Activated CD4-positive, alpha-beta T cell treated with anti-CD3 and anti-CD28 coated beads for 48 hours (primary cell): ENCODE results near the gene ZNF816.
"Not testable (repeated sequence)": the region's sequence is repeated elsewhere in the genome, so short reads cannot be mapped to it uniquely, and the experiment has no call there.

ENCODE experiments used
- DNase-seq: peaks from one replicate; pipeline ENCODE4 v3.0.0-alpha.2; 2020

Gene ZNF816

DNA sequence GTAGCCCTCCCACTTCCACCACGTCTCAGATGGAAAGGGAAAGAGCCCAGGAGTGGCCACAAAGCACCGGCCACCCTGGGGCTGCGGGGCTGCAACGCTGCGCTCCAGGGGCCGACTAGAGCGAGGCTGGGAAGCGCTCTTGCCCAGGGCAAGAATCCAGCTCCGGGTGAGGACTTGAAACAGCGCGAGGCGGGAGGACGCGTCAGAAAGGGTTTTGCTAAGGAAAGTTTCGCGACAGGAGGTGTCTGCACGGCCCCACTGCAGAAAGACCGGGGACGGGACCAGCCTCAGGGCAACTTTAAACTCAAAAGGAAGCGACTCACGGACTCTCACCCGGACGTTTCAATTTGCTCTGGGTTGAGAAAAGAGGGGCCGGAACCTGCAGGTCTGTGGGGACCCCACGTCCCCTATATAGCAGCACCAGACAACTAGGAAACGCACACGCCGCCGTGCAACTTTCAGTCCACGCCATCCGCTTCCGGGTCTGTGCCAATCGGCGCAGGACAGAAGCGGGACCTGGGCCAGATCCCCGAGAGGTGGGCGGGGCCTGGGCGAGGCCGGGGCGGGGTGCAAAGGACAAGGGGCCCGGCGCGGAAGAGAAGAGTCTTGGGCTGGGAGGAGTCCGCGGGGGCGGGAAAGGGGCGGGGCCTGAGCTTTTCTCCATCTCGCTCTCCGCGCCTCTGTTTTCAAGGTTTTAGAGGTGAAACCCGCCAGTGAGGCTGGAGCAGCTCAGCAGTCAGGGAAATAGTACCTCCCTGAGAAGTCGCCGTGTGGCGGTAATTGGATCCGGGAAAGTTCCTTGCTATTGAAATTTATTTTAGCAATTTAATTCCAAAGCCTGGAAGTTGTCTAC lies at the start of gene ZNF816:
ZNF816 (minus strand) TSS at position 488 of the 853 bp plus-strand sequence. CDS start 6,792 bp downstream, outside the sequence.
- peak; percentile 99 for DNase-seq

DNA sequence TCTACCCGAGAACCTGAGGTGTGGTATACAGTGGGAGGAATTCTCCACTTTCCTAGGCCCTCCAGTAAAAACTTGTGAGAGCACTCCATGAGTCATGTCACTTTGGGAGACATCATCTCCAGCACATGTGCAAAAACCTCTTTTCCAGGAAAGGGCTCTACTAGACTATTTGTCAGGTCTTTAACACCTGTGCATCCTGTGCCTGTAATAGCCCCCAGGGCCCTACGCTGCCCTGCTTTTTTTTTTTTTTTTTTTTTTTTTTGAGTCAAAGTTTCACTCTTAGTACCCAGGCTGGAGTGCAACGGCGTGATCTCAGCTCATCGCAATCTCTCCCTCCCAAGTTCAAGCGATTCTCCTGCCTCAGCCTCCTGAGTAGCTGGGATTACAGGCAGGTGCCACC lies 49.3 kb upstream of the ZNF816 start:
- no peak for DNase-seq

DNA sequence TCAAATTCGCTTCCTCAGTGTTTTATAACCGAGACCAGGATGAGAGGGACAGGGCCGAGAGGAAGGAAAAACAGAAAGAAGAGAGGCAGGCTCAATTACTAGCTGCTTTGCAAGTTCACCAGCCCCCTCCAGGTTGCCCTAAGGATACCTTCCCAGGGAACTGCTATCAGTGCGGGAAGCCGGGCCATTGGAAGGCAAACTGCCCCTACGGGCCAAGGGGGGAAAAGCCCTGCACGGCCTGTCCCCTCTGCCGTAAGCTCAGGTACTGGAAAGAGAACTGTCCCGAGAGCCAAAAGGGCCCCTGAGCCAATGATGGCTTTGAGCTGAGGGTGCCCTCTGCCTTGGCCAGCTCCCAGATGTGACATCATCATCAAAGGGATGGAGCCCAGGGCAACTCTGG lies 47.8 kb upstream of the ZNF816 start:
- DNase-seq, result no peak

DNA sequence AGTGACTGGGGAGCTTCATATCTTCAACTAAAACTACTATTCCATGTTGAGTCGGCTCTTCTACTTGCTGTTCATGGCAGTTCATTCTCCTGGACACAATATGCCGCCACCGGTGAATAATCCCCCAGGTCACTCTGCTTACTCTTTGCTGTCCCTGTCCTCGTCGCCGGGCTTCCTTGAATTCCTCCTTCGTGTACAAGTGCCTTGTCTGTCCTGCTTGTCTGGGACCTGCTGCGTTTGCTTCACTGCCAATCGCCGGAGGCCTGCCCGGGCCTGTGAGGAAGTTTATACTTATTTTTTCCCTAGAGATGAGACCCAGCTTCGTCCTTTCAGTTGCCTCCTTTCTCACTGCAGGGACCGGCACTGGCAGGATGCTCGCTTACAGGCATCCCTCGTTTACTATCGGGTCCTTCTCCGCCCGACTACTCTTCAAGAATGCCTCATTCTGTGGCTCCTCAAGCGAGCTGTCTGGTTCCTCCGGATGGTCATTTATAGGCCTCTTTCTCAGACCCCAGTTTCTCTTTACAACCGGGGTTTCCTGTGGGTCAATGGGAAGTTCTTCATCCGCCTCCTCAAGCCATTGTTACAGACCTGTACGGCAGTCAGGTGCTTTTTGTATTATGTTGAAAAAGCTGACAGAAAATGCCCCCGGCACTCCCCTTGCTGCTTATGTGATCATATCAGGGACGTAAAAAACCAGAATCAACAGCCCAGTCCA lies 45.5 kb upstream of the ZNF816 start:
- no peak for DNase-seq

DNA sequence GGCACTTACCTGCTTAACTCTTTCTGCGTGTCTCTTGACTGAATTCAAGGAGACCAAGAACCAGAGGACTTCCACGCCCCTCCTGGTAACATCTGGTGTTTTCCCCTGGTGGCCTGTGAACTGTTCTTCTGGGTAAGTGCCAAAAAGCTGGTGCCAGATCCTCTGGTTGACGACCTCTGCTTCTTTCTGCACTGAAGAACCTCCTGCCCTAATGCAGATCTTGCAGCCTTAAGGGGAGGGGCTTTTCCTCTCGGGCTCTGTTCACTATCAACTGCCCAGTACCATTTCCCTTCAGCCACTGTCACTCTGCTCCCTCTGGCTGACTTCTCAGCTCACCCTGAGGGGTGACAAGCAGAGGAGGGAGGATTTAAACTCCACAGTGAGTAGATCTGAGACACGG lies 44.9 kb upstream of the ZNF816 start:
- DNase-seq, result no peak

DNA sequence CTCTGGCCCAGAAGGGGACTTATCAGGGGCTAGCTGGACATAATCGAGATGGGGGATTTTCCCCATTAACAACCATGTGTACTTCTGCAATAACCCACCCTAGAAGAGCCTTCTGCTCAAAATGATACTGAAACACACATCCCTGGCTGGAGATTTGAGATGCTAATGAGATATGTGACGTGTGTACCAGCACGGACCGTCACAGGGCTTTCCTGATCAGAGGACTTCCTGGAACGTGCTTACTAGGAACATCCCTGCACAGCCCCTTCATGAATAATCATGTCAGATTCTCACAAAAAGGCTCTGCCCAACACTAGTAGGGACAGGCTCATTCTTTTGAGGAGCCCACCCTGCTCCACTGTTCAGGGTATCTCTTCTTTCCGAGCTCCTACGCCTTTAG lies 44.5 kb upstream of the ZNF816 start:
- no peak for DNase-seq

DNA sequence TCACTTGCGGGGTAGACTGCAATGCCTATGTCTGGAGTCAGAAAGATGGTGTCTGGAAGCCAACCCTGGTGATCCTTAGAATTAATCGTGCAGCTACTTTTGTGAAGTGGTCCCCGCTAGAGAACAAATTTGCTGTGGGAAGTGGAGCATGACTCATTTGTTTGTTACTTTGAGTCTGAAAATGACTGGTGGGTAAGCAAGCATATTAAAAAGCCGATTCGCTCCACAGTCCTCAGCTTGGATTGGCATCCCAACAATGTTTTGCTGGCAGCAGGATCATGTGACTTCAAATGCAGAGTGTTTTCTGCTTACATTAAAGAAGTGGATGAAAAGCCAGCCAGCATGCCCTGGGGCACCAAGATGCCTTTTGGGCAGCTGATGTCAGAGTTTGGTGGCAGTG lies 41.6 kb upstream of the ZNF816 start:
- DNase-seq, result no peak

DNA sequence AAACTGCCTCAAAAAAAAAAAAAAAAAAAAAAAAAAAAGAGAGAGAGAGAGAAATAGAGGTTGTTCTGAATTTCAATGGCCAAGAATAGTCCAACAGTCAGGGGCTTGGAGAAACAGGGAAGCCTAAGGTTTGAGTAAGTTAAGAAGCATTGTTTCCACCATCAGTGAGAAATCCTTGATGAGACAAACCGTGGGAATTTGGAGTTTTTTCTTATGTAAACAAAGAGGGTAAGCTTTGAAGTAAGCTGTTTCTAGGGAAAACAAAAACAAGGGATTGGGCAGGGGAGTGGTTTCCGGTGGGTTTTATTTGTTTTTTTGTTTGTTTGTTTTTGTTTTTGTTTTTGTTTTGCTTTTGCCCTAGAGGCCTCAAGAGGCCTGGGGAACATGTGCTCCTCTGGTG lies 39.8 kb upstream of the ZNF816 start:
- no peak for DNase-seq

DNA sequence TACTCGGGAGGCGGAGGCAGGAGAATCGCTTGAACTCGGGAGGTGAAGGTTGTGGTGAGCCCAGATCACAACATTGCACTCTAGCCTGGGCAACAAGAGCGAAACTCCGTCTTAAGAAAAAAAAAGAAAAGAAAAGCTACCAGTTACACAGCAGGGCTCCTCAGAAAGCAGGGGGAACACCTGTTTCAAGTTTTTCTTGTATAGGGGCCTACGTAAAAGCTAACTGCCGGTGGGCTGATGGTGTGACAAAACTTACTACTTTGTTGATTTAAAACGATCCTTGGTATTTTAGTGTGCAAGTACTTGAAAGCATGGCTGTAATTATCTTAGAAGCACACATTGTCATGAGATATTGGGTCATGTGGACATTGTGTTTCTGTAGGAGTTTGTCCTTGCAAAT lies 35.3 kb upstream of the ZNF816 start:
- no peak for DNase-seq

DNA sequence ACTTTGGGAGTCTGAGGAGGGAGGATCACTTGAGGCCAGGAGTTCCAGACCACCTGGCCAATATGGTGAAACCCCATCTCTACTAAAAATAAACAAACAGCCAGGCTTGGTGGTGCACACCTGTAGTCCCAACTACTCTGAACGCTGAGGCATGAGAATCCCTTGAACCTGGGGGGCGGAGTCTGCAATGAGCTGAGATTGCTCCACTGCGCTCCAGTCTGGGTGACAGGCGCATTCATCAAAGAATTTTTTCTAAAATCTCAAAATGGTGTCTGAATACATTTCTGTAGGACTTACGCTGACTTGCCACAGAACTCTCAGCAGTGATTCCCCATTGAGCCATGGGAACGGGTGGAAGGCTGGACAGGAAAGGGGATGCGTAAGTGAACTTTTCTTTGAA lies 33.0 kb upstream of the ZNF816 start:
- DNase-seq, result no peak

DNA sequence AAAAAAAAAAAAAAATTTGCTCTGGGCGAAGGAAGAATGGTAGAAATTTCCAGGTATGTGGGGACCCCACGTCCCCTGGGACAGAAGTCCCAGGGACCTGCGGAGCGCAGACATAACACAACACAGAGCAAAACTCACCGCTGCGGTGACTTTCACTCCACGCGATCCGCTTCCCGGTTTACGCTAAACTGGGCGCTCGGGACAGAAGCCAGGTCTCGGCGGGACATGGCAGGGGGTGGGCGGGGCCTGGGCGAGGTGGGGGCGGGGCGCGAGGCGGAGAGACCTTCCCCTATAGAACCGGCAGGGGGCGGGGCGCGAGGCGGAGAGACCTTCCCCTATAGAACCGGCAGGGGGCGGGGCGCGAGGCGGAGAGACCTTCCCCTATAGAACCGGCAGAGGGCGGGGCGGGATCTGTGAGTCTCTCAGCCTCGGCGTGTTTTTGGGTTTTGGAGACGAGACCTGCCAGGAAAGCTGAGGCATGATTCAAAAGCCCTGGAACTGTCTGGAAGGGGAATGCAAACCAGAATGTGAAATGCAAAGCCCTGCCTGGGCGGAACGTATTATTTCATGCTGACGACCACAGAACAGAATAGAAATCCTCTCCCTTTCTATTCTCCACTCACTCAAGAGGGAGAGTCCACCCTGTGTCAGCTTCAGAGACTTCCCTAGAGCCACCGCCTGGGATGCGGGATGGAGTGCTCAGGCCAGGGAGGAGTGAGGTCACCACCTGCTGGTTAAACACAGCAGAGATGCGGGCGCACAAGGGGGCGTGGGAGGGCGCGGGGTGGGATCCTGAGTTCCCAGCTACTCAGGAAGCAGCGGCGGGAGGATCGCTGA lies 30.9 kb upstream of the ZNF816 start:
- DNase-seq, result peak; percentile 87

DNA sequence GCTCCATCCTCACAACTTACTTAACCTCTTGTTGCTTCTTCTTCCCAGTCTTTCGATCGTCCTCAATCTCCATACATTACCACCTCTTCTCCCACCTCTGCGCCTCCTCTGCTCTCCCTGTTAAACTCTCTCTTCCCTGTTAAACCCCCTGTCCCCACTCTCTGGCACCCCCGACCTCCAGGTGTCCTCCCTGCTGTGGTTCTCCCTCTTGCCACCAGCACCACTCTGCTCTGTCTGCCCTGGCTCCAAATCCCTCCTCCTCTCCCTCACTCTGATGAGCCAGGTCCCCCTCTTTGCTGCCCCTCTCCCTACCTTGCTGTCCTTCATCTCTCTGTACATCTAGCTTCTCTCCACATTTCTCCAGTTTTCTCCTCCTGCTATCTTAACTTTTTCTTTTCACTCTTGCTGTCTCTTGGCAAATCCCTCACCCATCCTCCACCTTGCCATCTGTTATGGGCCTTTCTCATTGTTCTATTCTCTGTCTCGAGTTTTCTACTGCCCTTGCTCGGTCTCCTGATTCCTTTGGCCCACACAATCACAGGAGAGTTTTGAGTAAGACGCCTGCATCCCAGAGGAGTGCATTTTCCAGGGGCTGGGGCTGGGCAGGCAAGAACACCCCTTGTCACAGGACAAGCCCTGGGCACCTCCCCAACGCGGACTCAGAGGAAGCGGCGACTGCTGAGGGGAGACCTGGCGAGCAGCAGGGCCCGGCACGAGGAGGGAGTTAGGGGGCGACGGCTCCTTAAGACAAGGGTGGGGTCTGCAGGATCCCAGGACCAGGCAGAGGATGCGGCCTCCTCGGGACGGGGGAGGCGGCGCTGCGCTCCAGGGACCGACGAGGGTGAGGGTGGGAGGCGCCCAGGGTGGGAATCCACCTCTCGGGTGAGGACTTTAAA lies 29.7 kb upstream of the ZNF816 start:
- DNase-seq, result peak; percentile 3

DNA sequence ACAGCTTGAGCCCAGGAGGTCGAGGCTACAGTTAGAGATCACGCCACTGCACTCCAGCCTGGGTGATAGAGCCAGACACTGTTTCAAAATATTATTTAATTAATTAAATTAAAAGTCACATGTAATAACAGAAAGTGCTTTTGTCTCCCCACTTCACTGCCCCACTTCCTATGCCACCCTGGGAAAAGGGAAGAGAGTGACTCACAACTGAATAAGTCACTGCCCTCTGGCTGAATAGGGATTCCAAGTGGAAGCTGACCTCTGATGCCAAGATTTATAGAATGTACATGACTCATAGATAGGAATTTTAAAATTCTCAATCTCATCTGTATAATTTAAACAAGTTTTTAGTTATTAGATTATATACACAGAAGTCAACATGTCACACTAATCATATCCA lies 28.8 kb upstream of the ZNF816 start:
- no peak for DNase-seq

DNA sequence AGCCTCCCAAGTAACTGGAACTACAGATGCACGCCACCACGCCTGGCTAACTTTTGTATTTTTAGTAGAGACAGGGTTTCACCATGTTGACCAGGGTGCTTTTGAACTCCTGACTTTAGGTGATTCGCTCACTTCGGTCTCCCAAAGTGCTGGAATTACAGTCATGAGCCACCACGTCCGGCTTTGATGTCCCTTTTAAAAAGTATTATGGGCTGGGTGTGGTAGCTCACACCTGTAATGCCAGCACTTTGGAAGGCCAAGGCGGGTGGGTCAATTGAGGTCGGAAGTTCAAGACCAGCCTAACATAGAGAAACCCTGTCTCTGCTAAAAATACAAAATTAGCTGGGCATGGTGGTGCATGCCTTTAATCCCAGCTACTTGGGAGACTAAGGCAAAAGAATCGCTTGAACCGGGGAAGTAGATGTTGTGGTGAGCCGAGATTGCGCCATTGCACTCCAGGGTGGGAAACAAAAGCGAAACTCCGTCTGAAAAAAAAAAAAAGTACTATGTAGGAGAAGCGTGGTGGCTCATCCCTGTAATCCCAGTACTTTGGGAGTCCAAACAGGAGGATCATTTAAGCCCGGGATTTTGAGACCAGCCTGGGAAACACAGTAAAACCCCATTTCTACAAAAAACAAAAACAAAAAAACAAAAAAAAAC lies 28.2 kb upstream of the ZNF816 start:
- DNase-seq, result no peak

DNA sequence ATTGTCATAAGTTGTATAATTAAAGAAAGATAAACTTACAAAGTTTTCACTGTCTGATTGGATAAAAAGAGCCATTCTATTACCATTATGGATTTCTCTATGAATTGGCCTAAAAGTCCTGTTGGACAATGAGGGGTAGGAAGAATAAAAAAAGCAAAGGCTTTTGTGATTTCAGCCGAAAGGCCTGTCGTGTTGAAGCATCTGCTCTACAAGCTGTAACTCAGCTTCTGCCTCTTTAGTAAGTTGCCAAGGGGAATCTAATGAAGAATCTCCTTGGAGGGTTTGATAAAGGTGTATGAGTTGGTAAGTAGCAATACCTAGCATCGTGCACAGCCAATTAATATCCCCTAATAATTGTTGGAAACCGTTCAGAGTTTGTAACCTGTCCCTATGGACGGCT lies 25.8 kb upstream of the ZNF816 start:
- no peak for DNase-seq

DNA sequence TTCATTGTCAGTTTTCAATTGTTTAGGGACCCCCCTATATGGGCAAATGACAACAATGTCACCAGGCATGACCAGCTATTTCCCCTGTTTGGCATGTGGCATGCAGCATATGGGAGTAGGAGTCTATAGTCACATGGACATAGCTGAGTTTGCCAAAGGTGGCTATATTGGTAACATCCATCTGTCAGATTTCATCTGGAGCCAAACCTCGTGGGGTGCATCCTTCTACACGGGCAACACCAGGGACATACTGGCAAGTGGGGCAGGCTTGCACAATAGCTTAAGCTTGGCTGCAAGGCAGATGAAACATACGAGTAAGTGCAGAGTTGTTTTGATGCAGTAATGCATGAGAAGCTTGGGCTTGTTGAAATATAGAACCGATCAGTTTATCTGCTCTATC lies 24.5 kb upstream of the ZNF816 start:
- no peak for DNase-seq

DNA sequence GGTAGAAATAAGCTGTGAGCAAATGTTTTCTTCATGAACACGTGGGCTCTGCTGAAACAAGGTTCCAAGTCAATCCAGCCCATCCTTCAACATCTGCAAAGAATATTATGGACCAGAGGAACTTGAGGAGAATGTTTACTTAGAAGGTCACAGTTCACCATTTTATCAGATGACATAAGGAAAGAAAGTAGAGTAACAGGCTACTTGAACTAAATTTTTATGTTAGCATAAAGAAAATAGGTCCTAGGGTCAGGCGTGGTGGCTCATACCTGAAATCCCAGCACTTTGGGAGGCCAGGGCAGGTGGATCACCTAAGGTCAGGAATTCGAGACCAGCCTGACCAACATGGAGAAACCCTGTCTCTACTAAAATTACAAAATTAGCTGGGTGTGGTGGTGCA lies 20.5 kb upstream of the ZNF816 start:
- not testable (repeated sequence) for DNase-seq

DNA sequence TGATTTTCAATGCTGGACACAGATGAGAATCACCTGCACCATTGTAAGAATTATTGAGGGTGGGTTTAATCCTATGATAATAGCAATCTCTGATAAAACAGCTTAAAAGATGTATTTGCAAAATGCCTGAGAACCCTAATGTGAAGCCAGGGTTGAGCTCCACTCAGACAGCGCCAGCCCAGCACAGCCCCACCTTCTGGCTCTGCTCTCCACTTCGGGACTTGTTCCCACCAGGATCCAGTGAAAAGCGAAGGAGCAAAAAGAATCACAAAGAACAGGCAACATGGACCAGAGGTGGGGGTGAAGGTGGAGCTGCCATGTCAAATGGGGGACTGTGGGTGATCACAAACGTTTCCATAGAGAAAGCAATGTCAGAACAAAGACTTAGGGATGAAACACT lies 18.6 kb upstream of the ZNF816 start:
- no peak for DNase-seq

DNA sequence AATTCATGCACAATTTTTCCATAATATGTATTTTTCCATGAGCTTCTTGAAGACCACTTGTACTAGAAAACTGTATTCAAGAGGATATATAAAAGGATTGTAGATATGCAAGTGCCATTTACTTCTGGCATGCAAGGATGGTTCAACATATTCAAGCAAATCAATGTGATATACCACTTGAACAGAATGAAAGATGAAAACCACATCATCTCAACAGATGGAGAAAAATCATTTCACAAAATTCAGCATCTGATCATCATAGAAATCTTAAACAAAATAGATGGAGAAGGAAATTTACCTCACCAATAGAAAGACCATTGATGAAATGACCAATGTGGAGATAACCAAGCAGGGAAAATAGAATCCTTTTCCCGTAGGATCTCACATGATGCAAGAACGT lies 5.1 kb upstream of the ZNF816 start:
- DNase-seq, result no peak

DNA sequence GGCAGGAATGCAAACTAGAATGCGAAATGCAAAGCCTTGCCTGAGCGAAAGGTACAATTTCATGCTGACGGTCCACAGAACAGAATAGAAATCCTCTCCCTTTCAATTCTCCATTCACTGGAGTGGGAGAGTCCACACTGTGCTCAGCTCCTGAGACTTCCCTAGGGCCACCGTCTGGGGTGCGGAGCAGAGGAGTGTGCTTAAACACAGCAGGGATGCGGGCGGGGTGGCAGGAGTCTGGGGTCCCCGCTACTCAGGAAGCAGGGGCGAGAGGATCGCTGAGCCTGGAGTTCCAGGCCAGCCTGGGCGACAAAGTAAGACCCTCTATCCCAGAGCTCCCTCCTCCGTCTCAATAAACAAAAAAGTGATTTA lies 552 bp upstream of the ZNF816 start:
- peak; percentile 12 for DNase-seq

DNA sequence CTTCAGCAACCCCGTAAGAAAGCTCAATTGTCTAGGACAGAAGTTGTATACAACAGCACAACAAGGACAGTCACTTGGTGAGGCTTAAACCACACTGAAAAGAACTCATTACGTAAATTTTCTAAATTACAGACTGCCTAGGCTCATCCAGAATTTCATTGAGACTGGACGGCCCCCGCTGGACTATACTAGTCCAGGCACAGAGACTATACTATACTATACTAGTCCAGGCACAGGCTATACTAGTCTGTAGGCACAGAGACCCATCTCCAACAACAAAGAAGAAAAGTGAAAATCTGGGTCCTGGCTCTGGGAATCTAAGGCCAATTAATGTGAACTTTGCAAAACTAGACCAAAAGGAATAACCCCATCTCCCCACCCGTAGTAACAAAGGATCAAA lies 700 bp downstream of the ZNF816 start:
- no peak for DNase-seq
